ENCODE measurements around the gene KCNC1.

GRCh38 chr11:17781221-17781620, 46.6 kb downstream of the KCNC1 start:
- TF ChIP-seq CTCF (IDR thresholded peaks at IDR 0.05): no peak
- TF ChIP-seq POLR2A (IDR thresholded peaks at IDR 0.05): no peak
